ENCODE measurements around the gene PTX4.

Gene PTX4

DNA sequence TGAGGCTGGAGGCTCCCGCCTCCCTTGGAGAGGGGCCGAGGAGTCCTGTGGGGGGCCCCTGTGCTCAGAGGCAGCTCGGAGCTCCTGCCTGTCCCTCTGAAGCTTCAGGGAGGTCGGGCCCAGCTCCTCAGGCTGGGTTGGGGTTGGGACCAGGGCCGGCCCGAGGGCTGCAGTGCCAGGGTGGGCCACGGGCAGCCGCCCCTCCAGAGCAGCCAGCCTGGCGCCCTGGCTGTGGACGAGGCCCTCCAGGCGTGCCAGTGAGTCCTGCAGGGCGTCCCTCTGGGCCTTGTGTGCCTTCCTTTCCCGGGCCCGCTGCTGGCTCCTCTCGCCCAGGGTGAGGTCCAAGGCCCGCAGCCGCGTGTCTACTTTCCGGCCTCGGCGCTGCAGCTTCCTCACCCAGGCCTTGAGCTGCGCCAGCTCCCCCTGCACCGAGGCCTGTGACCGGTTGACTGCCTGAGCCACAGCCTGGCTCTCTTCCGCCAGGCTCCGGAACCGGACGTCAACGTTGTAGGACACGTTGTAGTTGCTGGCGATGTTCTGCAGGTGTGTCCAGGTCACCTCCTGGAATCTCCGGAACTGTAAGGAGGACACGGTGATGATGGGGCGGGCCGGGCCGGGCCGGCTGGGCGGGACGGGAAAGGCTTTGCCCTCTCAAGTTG, 1.2 kb downstream of the PTX4 start:
- no peaks in the 10 kb centered on the region for H3K9me2 ChIP-seq (replicated peaks; ENCODE audit: low read depth, low read length)
- H4K20me1 ChIP-seq (ENCODE audit: insufficient read depth, low read length, poor library complexity, severe bottlenecking) = no peaks in the 10 kb centered on the region
- no peak overlapping the region for H3K4me3 ChIP-seq (ENCODE audit: low read length, poor library complexity, severe bottlenecking)
- H3K4me1 ChIP-seq (ENCODE audit: insufficient read depth, low read length, poor library complexity, severe bottlenecking) = peaks cover under 1% of the 10 kb centered on the region
- no peak for TF ChIP-seq CTCF (conservative IDR thresholded peaks at IDR 0.05; ENCODE audit: low read length)
- no peak for TF ChIP-seq EZH2phosphoT487 (IDR thresholded peaks at IDR 0.05; ENCODE audit: borderline replicate concordance)
- H3K27me3 ChIP-seq (ENCODE audit: insufficient read depth, low read length, poor library complexity, severe bottlenecking) = no peaks in the 10 kb centered on the region
- H3K4me2 ChIP-seq (ENCODE audit: low read depth, low read length, poor library complexity, severe bottlenecking) = no peak overlapping the region
- no peaks in the 10 kb centered on the region for H3F3A ChIP-seq (ENCODE audit: low read depth)
- no peak overlapping the region for H3K9ac ChIP-seq (ENCODE audit: low read depth, low read length, poor library complexity, severe bottlenecking)
- no peaks in the 10 kb centered on the region for H3K36me3 ChIP-seq (ENCODE audit: insufficient read depth, low read length)
- no peak overlapping the region for H2AFZ ChIP-seq (ENCODE audit: low read length)
- no peaks in the 10 kb centered on the region for H3K79me2 ChIP-seq (ENCODE audit: insufficient read depth, low read length)
- H3K9me3 ChIP-seq (ENCODE audit: insufficient read depth, low read depth, low read length) = no peaks in the 10 kb centered on the region

DNA sequence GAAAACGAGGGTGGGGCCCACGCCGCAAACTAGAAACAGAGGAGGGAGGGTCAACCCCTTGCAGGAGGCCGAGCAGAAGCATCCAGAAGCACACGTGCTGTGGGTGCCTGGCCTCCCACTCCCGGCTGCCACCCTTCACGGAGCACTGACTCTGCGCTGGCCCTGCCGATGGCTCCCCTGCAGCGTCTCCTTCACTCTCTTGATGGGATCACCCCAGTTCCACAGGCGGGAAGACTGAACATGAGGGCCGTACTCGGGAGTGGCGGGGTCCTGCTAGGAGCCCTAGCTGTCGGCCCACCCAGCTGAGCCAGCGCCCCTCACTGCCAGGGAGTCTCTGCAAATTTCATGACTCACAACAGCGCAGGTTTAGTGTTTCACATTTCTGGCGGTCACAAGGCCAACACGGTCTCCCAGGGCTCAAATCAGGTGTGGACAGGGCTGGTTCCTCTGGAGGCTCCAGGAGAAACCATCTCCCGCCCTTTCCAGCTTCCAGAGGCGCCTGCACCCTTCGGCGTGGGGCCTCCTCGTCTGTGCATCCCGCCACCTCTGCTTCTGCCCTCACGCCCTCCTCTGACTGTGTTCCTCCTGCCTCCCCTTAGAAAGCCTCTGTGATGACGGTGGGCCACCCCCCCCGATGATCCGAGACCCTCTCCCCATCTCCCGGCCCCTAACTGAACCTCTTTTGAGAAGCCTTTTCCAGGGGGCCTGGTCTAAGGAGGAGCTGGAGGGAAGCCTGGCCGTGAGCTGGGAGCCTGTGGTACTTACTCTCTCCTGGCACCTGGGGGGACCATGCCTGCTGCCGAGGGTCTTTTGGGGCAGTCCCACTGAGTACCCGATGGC, 2.0 kb downstream of the PTX4 start:
- no peak overlapping the region for H2AFZ ChIP-seq (ENCODE audit: low read length)
- H3K4me1 ChIP-seq (ENCODE audit: insufficient read depth, low read length, poor library complexity, severe bottlenecking) = no peaks in the 10 kb centered on the region
- TF ChIP-seq EZH2phosphoT487 (IDR thresholded peaks at IDR 0.05; ENCODE audit: borderline replicate concordance) = no peak
- TF ChIP-seq CTCF (conservative IDR thresholded peaks at IDR 0.05; ENCODE audit: low read length) = no peak
- H3K9me2 ChIP-seq (replicated peaks; ENCODE audit: low read depth, low read length) = no peaks in the 10 kb centered on the region
- H3K9me3 ChIP-seq (ENCODE audit: insufficient read depth, low read depth, low read length) = no peaks in the 10 kb centered on the region
- H3K9ac ChIP-seq (ENCODE audit: low read depth, low read length, poor library complexity, severe bottlenecking) = no peak overlapping the region
- no peak overlapping the region for H3K4me2 ChIP-seq (ENCODE audit: low read depth, low read length, poor library complexity, severe bottlenecking)
- H3K4me3 ChIP-seq (ENCODE audit: low read length, poor library complexity, severe bottlenecking) = no peak overlapping the region
- no peaks in the 10 kb centered on the region for H3K27me3 ChIP-seq (ENCODE audit: insufficient read depth, low read length, poor library complexity, severe bottlenecking)
- H3K79me2 ChIP-seq (ENCODE audit: insufficient read depth, low read length) = no peaks in the 10 kb centered on the region
- H4K20me1 ChIP-seq (ENCODE audit: insufficient read depth, low read length, poor library complexity, severe bottlenecking) = no peaks in the 10 kb centered on the region
- H3K36me3 ChIP-seq (ENCODE audit: insufficient read depth, low read length) = no peaks in the 10 kb centered on the region
- no peaks in the 10 kb centered on the region for H3F3A ChIP-seq (ENCODE audit: low read depth)

DNA sequence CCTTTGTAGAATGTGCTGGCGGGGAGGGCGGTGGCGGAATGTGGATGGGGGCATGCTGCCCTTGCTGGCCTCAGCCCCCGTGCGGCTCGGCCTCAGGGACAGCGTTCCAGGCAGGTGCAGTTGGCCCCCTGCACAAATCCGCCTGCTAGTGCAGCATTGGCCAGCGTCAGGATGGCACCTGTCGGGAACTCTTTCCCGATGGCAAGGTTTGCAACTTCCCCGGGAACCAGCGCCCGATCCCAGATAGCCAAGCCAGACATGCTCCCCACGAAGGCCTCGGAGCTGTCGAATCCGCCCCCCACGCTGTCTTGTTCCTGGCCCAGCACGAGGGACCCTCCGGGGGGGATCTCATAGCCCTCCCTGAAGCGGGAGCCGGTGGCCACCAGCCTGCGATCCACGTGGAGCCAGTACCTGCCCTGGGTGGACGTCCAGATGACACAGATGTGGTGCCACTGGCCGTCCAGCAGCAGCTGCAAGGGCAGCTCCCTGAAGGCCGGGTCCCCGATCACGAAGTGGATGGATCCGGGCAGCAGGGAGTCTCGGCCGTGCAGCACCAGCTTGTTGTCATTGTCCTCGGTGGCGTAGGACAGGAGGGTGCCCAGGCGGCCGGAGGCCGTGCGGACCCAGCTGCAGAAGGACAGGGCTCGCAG, 2.8 kb downstream of the PTX4 start:
- TF ChIP-seq CTCF (conservative IDR thresholded peaks at IDR 0.05; ENCODE audit: low read length) (no peak), EZH2phosphoT487 (IDR thresholded peaks at IDR 0.05; ENCODE audit: borderline replicate concordance) (no peak)
- no peaks in the 10 kb centered on the region for H3K4me1 ChIP-seq (ENCODE audit: insufficient read depth, low read length, poor library complexity, severe bottlenecking)
- no peaks in the 10 kb centered on the region for H3K36me3 ChIP-seq (ENCODE audit: insufficient read depth, low read length)

More for the DNA sequence above, 2.8 kb downstream of the PTX4 start:
- H3F3A ChIP-seq (ENCODE audit: low read depth) = no peaks in the 10 kb centered on the region
- no peaks in the 10 kb centered on the region for H4K20me1 ChIP-seq (ENCODE audit: insufficient read depth, low read length, poor library complexity, severe bottlenecking)
- H3K4me3 ChIP-seq (ENCODE audit: low read length, poor library complexity, severe bottlenecking) = no peak overlapping the region
- no peaks in the 10 kb centered on the region for H3K79me2 ChIP-seq (ENCODE audit: insufficient read depth, low read length)
- no peak overlapping the region for H2AFZ ChIP-seq (ENCODE audit: low read length)
- H3K27me3 ChIP-seq (ENCODE audit: insufficient read depth, low read length, poor library complexity, severe bottlenecking) = no peaks in the 10 kb centered on the region
- no peaks in the 10 kb centered on the region for H3K9me2 ChIP-seq (replicated peaks; ENCODE audit: low read depth, low read length)
- H3K9me3 ChIP-seq (ENCODE audit: insufficient read depth, low read depth, low read length) = no peaks in the 10 kb centered on the region
- no peak overlapping the region for H3K4me2 ChIP-seq (ENCODE audit: low read depth, low read length, poor library complexity, severe bottlenecking)
- H3K9ac ChIP-seq (ENCODE audit: low read depth, low read length, poor library complexity, severe bottlenecking) = no peak overlapping the region
